Mesendoderm (in vitro differentiated cells): ENCODE results near the gene PCBP3.

Experiments
- DNase-seq: peaks from one replicate; pipeline ENCODE4 v3.0.0; 2013
- H2AK5ac ChIP-seq: 2 replicates; pipeline ENCODE4 v1.6.1; 2013; ENCODE audit warnings: low read length, inconsistent platforms
- H2BK120ac ChIP-seq: 2 replicates; pipeline ENCODE4 v1.6.1; 2013; ENCODE audit warnings: low read depth, mild to moderate bottlenecking, low read length, moderate library complexity, mixed read lengths
- H2BK15ac ChIP-seq: replicated peaks from 2 replicates; pipeline ENCODE4 v1.6.1; 2013; ENCODE audit warnings: low read depth, mild to moderate bottlenecking, moderate library complexity
- H2BK5ac ChIP-seq: 2 replicates; pipeline ENCODE4 v1.6.1; 2013; ENCODE audit warnings: low read length, inconsistent platforms
- H3K18ac ChIP-seq: 2 replicates; pipeline ENCODE4 v1.6.1; 2013; ENCODE audit warnings: mild to moderate bottlenecking, low read length, mixed read lengths
- H3K23ac ChIP-seq: one replicate; pipeline ENCODE4 v1.6.1; 2013; ENCODE audit warnings: low read length
- H3K27ac ChIP-seq: 2 replicates; pipeline ENCODE4 v1.5.1; 2013; ENCODE audit warnings: low read depth, mild to moderate bottlenecking, inconsistent platforms, low read length, moderate library complexity
- H3K27me3 ChIP-seq: 2 replicates; pipeline ENCODE4 v1.6.1; 2013; ENCODE audit warnings: low read length, control low read depth, mild to moderate bottlenecking, inconsistent platforms; ENCODE audit not compliant: insufficient read depth, poor library complexity
- H3K36me3 ChIP-seq: 2 replicates; pipeline ENCODE4 v1.6.1; 2013; ENCODE audit warnings: low read length, inconsistent platforms; ENCODE audit not compliant: control insufficient read depth, insufficient read depth
- H3K4ac ChIP-seq: one replicate; pipeline ENCODE4 v1.6.1; 2013; ENCODE audit warnings: low read depth, mild to moderate bottlenecking, low read length, moderate library complexity
- H3K4me1 ChIP-seq: 2 replicates; pipeline ENCODE4 v1.6.1; 2013; ENCODE audit warnings: low read depth, low read length, inconsistent platforms; ENCODE audit not compliant: control insufficient read depth
- H3K4me2 ChIP-seq: 2 replicates; pipeline ENCODE4 v1.6.1; 2013; ENCODE audit warnings: low read length
- H3K4me3 ChIP-seq: 2 replicates; pipeline ENCODE4 v1.5.1; 2013; ENCODE audit warnings: mild to moderate bottlenecking, low read length
- H3K56ac ChIP-seq: one replicate; pipeline ENCODE4 v1.6.1; 2013; ENCODE audit warnings: low read length
- H3K79me1 ChIP-seq: 2 replicates; pipeline ENCODE4 v1.6.1; 2013; ENCODE audit warnings: low read length, inconsistent platforms
- H3K79me2 ChIP-seq: 2 replicates; pipeline ENCODE4 v1.6.1; 2013; ENCODE audit warnings: mild to moderate bottlenecking, low read length; ENCODE audit not compliant: control insufficient read depth, insufficient read depth
- H3K9ac ChIP-seq: 2 replicates; pipeline ENCODE4 v1.6.1; 2013; ENCODE audit warnings: low read length, inconsistent platforms
- H4K5ac ChIP-seq: one replicate; pipeline ENCODE4 v1.6.1; 2013; ENCODE audit warnings: low read length
- H4K8ac ChIP-seq: one replicate; pipeline ENCODE4 v1.6.1; 2013; ENCODE audit warnings: low read depth, mild to moderate bottlenecking, control low read depth, low read length, moderate library complexity
- whole genome bisulfite sequencing: extraction: QIAGEN DNeasy Blood & Tissue Kit; methylation state at CpG from one replicate; pipeline ENCODE4 v1.1.7; 2013; ENCODE audit warnings: low lambda C conversion rate, missing lambda C conversion rate; ENCODE audit not compliant: insufficient coverage; ENCODE audit errors: extremely low coverage; 5-methylcytosine and 5-hydroxymethylcytosine counted together

Gene PCBP3

GRCh38 chr21:45937721-45938452 lies 294.4 kb downstream of the PCBP3 start:
- Histone ChIP-seq H2BK5ac (no peak overlapping the region), H2BK15ac (no peak overlapping the region), H4K5ac (no peak overlapping the region), H2AK5ac (no peak overlapping the region), H4K8ac (no peak overlapping the region), H3K56ac (no peak overlapping the region), H3K79me2 (no peaks in the 10 kb centered on the region), H3K4me2 (no peak overlapping the region), H3K27ac (no peak overlapping the region), H3K23ac (no peak overlapping the region), H3K79me1 (no peaks in the 10 kb centered on the region), H3K4ac (no peak overlapping the region), H2BK120ac (no peak overlapping the region), H3K4me3 (no peak overlapping the region), H3K27me3 (no peaks in the 10 kb centered on the region), H3K9ac (no peak overlapping the region), H3K36me3 (no peaks in the 10 kb centered on the region), H3K18ac (no peak overlapping the region), H3K4me1 (no peaks in the 10 kb centered on the region)
- no CpG with 5 or more reads among the region's 17 CpGs for WGBS
- no peak for DNase-seq

GRCh38 chr21:45938453-45938755 lies 294.9 kb downstream of the PCBP3 start:
- H3K9ac ChIP-seq: no peak overlapping the region
- H2AK5ac ChIP-seq: no peak overlapping the region
- H3K23ac ChIP-seq: no peak overlapping the region
- H3K4me1 ChIP-seq: no peaks in the 10 kb centered on the region
- H3K36me3 ChIP-seq: no peaks in the 10 kb centered on the region
- no peaks in the 10 kb centered on the region for H3K79me1 ChIP-seq
- no peak for DNase-seq
- no peak overlapping the region for H2BK15ac ChIP-seq
- no peak overlapping the region for H3K4me3 ChIP-seq
- H4K5ac ChIP-seq: no peak overlapping the region
- no peak overlapping the region for H3K27ac ChIP-seq
- WGBS: no CpG with 5 or more reads among the region's 1 CpG
- H2BK120ac ChIP-seq: no peak overlapping the region
- no peak overlapping the region for H3K4me2 ChIP-seq
- H3K18ac ChIP-seq: no peak overlapping the region
- no peak overlapping the region for H3K56ac ChIP-seq
- H3K4ac ChIP-seq: no peak overlapping the region
- H3K27me3 ChIP-seq: no peaks in the 10 kb centered on the region
- H2BK5ac ChIP-seq: no peak overlapping the region
- H3K79me2 ChIP-seq: no peaks in the 10 kb centered on the region
- H4K8ac ChIP-seq: no peak overlapping the region

GRCh38 chr21:45938811-45939520 lies 295.4 kb downstream of the PCBP3 start:
- Histone ChIP-seq H2BK15ac (no peak overlapping the region), H3K56ac (no peak overlapping the region), H3K36me3 (no peaks in the 10 kb centered on the region), H3K27me3 (no peaks in the 10 kb centered on the region), H4K8ac (no peak overlapping the region), H2AK5ac (no peak overlapping the region), H3K18ac (no peak overlapping the region), H3K4me2 (no peak overlapping the region), H3K23ac (no peak overlapping the region), H2BK5ac (no peak overlapping the region), H3K4ac (no peak overlapping the region), H3K79me1 (no peaks in the 10 kb centered on the region), H3K79me2 (no peaks in the 10 kb centered on the region), H2BK120ac (no peak overlapping the region), H3K4me3 (no peak overlapping the region), H4K5ac (no peak overlapping the region), H3K4me1 (no peaks in the 10 kb centered on the region), H3K9ac (no peak overlapping the region), H3K27ac (no peak overlapping the region)
- no CpG with 5 or more reads among the region's 17 CpGs for WGBS
- DNase-seq: no peak

GRCh38 chr21:45939521-45940045 lies 296.1 kb downstream of the PCBP3 start:
- Histone ChIP-seq H3K4me1 (no peaks in the 10 kb centered on the region), H3K23ac (no peak overlapping the region), H3K4me2 (no peak overlapping the region), H3K18ac (no peak overlapping the region), H3K4me3 (no peak overlapping the region), H4K8ac (no peak overlapping the region), H2AK5ac (no peak overlapping the region), H2BK15ac (no peak overlapping the region), H3K9ac (no peak overlapping the region), H3K27me3 (no peaks in the 10 kb centered on the region), H3K4ac (no peak overlapping the region), H3K79me1 (no peaks in the 10 kb centered on the region), H3K36me3 (no peaks in the 10 kb centered on the region), H3K79me2 (no peaks in the 10 kb centered on the region), H3K27ac (no peak overlapping the region), H2BK5ac (no peak overlapping the region), H3K56ac (no peak overlapping the region), H2BK120ac (no peak overlapping the region), H4K5ac (no peak overlapping the region)
- no peak for DNase-seq
- no CpG with 5 or more reads among the region's 15 CpGs for WGBS

DNA sequence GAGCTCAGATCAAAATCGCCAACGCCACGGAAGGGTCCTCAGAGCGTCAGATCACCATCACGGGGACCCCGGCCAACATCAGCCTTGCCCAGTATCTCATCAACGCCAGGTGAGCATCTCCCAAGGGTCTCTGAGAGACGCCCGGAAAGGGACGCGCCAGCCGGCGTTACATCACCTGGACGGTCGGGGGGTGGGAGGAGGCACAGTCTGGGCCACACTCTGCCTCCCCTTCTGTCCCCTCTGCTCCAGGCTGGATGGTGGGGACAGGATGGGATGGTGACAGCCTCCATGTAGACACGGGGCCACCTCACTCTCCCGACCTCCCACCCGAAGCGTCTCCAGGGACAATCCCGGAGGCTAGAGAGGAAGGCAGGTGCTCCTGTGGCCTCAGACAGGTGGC lies 296.6 kb downstream of the PCBP3 start:
- Histone ChIP-seq H2BK15ac (no peak overlapping the region), H2AK5ac (no peak overlapping the region), H3K9ac (no peak overlapping the region), H3K4me2 (no peak overlapping the region), H3K18ac (no peak overlapping the region), H3K27ac (no peak overlapping the region), H2BK120ac (no peak overlapping the region), H2BK5ac (no peak overlapping the region), H3K4ac (no peak overlapping the region), H3K56ac (no peak overlapping the region), H3K36me3 (no peaks in the 10 kb centered on the region), H3K79me1 (no peaks in the 10 kb centered on the region), H4K5ac (no peak overlapping the region), H4K8ac (no peak overlapping the region), H3K4me1 (no peaks in the 10 kb centered on the region), H3K23ac (no peak overlapping the region), H3K27me3 (no peaks in the 10 kb centered on the region), H3K79me2 (no peaks in the 10 kb centered on the region), H3K4me3 (no peak overlapping the region)
- DNase-seq: no peak
- WGBS: no CpG with 5 or more reads among the region's 20 CpGs
